HEK293 (cell line): ENCODE results near the gene PPP2R1B.

Experiments
- CTCF ChIA-PET: fragments of 350-600 bp; formaldehyde crosslinking; extraction: SDS; loops from one replicate; lab custom pipeline; 2021; ENCODE audit warnings: antibody characterized with exemption; lab: Yijun Ruan, JAX
- POLR2A ChIA-PET: fragments of 300-600 bp; formaldehyde crosslinking; extraction: SDS; loops from one replicate; lab custom pipeline; 2020; ENCODE audit warnings: antibody characterized with exemption, inconsistent platforms; lab: Yijun Ruan, JAX
- H3K27ac ChIP-seq: fragments of 200-500 bp; sonication (Bioruptor generic); 2 replicates; pipeline ENCODE4 v1.5.1; 2014; ENCODE audit warnings: low read depth, low read length, control low read depth, inconsistent platforms; ENCODE audit errors: extremely low read depth
- H3K36me3 ChIP-seq, 2 experiments: fragments of 200-500 bp in 1 of 2; sonication (Bioruptor generic) in 1 of 2; 1 replicate in 1 of 2; 2 replicates in 1 of 2; pipeline ENCODE4 v1.5.1; 2014 to 2017; ENCODE audit warnings: inconsistent platforms in 2 of 2, low read length in 2 of 2; ENCODE audit not compliant: control insufficient read depth in 2 of 2, insufficient read depth in 1 of 2
- H3K4me1 ChIP-seq: fragments of 200-500 bp; sonication (Bioruptor generic); 2 replicates; pipeline ENCODE4 v1.5.1; 2014; ENCODE audit warnings: mild to moderate bottlenecking, low read length, inconsistent platforms; ENCODE audit not compliant: control insufficient read depth, insufficient read depth
- H3K4me3 ChIP-seq: 2 replicates; pipeline ENCODE4 v1.5.1; 2011; ENCODE audit warnings: low read depth, mild to moderate bottlenecking, control low read depth, low read length, moderate library complexity
- H3K9me3 ChIP-seq: fragments of 200-500 bp; sonication (Bioruptor generic); 2 replicates; pipeline ENCODE4 v1.5.1; 2014; ENCODE audit warnings: low read depth, low read length, inconsistent platforms; ENCODE audit not compliant: control insufficient read depth, insufficient read depth
- KLF8 ChIP-seq: fragments of 450-650 bp; formaldehyde crosslinking; IDR thresholded peaks from 2 replicates; pipeline ENCODE4 v1.5.1; 2016; ENCODE audit warnings: missing biosample characterization, missing genetic modification characterization
- KLF9 ChIP-seq: fragments of 450-650 bp; formaldehyde crosslinking; IDR thresholded peaks from 2 replicates; pipeline ENCODE4 v1.5.1; 2016; ENCODE audit warnings: missing biosample characterization, missing genetic modification characterization, low read depth
- PRDM1 ChIP-seq: fragments of 450-650 bp; formaldehyde crosslinking; IDR thresholded peaks from 2 replicates; pipeline ENCODE4; 2016; ENCODE audit warnings: missing biosample characterization, missing genetic modification characterization
- SP7 ChIP-seq: fragments of 450-650 bp; formaldehyde crosslinking; IDR thresholded peaks from 2 replicates; pipeline ENCODE4 v1.5.1; 2016; ENCODE audit warnings: missing biosample characterization, missing genetic modification characterization
- WT1 ChIP-seq: fragments of 450-650 bp; formaldehyde crosslinking; IDR thresholded peaks from 2 replicates; pipeline ENCODE4 v1.5.1; 2016; ENCODE audit warnings: missing biosample characterization, missing genetic modification characterization
- ZFP3 ChIP-seq: fragments of 450-650 bp; formaldehyde crosslinking; IDR thresholded peaks from 2 replicates; pipeline ENCODE4 v1.5.1; 2016; ENCODE audit warnings: low read depth, missing biosample characterization, missing genetic modification characterization
- ZNF133 ChIP-seq: fragments of 450-650 bp; formaldehyde crosslinking; IDR thresholded peaks from 2 replicates; pipeline ENCODE4 v1.5.1; 2016; ENCODE audit warnings: missing biosample characterization, missing genetic modification characterization
- ZNF146 ChIP-seq: fragments of 450-650 bp; formaldehyde crosslinking; IDR thresholded peaks from 2 replicates; pipeline ENCODE4 v1.5.1; 2016; ENCODE audit warnings: missing biosample characterization, missing genetic modification characterization
- ZNF223 ChIP-seq: fragments of 450-650 bp; formaldehyde crosslinking; IDR thresholded peaks from 2 replicates; pipeline ENCODE4 v1.5.1; 2016; ENCODE audit warnings: missing biosample characterization, missing genetic modification characterization
- ZNF747 ChIP-seq: fragments of 450-650 bp; formaldehyde crosslinking; IDR thresholded peaks from 2 replicates; pipeline ENCODE4 v1.5.1; 2016; ENCODE audit warnings: missing biosample characterization, missing genetic modification characterization
- ZNF776 ChIP-seq: fragments of 450-650 bp; formaldehyde crosslinking; IDR thresholded peaks from 2 replicates; pipeline ENCODE4 v1.5.0; 2017; ENCODE audit warnings: missing biosample characterization, missing genetic modification characterization, borderline replicate concordance
- ZSCAN23 ChIP-seq: fragments of 450-650 bp; formaldehyde crosslinking; IDR thresholded peaks from 2 replicates; pipeline ENCODE4 v1.5.1; 2016; ENCODE audit warnings: missing biosample characterization, missing genetic modification characterization
- TF ChIP-seq, protein P1 (sequence below): IDR thresholded peaks from 2 replicates; pipeline ENCODE4 v1.6.1; 2011; ENCODE audit warnings: mild to moderate bottlenecking, low read depth, low read length, borderline replicate concordance
- TF ChIP-seq, protein P2 (sequence below): fragments of 450-650 bp; formaldehyde crosslinking; IDR thresholded peaks from 2 replicates; pipeline ENCODE4 v1.5.1; 2016; ENCODE audit warnings: missing biosample characterization, missing genetic modification characterization
- TF ChIP-seq, protein P3 (sequence below): fragments of 450-650 bp; formaldehyde crosslinking; IDR thresholded peaks from 2 replicates; pipeline ENCODE4 v1.5.1; 2016; ENCODE audit warnings: missing biosample characterization, missing genetic modification characterization, low read depth
- TF ChIP-seq, protein P4 (sequence below): fragments of 450-650 bp; formaldehyde crosslinking; IDR thresholded peaks from 2 replicates; pipeline ENCODE4 v1.5.1; 2016; ENCODE audit warnings: missing biosample characterization, missing genetic modification characterization
- TF ChIP-seq, protein P5 (sequence below): fragments of 450-650 bp; formaldehyde crosslinking; IDR thresholded peaks from 2 replicates; pipeline ENCODE4 v1.5.1; 2016; ENCODE audit warnings: missing biosample characterization, missing genetic modification characterization
- TF ChIP-seq, protein P6 (sequence below): fragments of 450-650 bp; formaldehyde crosslinking; IDR thresholded peaks from 2 replicates; pipeline ENCODE4 v1.5.1; 2016; ENCODE audit warnings: missing biosample characterization, missing genetic modification characterization

Gene PPP2R1B

DNA sequence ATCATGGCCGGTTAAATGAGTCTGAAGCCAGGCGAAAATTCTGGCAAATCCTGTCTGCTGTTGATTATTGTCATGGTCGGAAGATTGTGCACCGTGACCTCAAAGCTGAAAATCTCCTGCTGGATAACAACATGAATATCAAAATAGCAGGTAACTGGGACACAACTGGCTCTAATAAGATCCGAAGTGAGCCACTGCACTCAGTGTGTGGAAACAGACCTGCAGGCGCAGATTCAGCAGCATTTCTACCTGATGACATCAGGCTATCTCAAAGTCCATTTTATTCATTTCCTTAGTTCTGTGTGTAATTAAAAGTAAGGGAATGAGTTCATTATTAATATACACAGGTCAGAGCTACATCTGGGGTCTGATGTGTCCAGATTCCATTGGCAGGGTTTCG, 78.2 kb downstream of the PPP2R1B start:
- POLR2A ChIA-PET, result no interaction called here
- H3K4me1 ChIP-seq, result no peaks in the 10 kb centered on the region
- H3K36me3 ChIP-seq, result peaks cover 0 to 16% of the 10 kb centered on the region in 2 experiments; a peak in 1 of 3 replicates
- TF ChIP-seq ZNF747 (tag by site-specific recombination), result no peak
- TF ChIP-seq ZNF776 (tag by site-specific recombination), result no peak
- TF ChIP-seq SP7 (tag by site-specific recombination), result no peak
- TF ChIP-seq ZNF133 (tag by site-specific recombination), result no peak
- TF ChIP-seq, protein P1, sequence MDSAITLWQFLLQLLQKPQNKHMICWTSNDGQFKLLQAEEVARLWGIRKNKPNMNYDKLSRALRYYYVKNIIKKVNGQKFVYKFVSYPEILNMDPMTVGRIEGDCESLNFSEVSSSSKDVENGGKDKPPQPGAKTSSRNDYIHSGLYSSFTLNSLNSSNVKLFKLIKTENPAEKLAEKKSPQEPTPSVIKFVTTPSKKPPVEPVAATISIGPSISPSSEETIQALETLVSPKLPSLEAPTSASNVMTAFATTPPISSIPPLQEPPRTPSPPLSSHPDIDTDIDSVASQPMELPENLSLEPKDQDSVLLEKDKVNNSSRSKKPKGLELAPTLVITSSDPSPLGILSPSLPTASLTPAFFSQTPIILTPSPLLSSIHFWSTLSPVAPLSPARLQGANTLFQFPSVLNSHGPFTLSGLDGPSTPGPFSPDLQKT, result no peak
- TF ChIP-seq KLF9, result no peak
- TF ChIP-seq PRDM1, result no peak
- TF ChIP-seq KLF8, result no peak
- TF ChIP-seq, protein P2, sequence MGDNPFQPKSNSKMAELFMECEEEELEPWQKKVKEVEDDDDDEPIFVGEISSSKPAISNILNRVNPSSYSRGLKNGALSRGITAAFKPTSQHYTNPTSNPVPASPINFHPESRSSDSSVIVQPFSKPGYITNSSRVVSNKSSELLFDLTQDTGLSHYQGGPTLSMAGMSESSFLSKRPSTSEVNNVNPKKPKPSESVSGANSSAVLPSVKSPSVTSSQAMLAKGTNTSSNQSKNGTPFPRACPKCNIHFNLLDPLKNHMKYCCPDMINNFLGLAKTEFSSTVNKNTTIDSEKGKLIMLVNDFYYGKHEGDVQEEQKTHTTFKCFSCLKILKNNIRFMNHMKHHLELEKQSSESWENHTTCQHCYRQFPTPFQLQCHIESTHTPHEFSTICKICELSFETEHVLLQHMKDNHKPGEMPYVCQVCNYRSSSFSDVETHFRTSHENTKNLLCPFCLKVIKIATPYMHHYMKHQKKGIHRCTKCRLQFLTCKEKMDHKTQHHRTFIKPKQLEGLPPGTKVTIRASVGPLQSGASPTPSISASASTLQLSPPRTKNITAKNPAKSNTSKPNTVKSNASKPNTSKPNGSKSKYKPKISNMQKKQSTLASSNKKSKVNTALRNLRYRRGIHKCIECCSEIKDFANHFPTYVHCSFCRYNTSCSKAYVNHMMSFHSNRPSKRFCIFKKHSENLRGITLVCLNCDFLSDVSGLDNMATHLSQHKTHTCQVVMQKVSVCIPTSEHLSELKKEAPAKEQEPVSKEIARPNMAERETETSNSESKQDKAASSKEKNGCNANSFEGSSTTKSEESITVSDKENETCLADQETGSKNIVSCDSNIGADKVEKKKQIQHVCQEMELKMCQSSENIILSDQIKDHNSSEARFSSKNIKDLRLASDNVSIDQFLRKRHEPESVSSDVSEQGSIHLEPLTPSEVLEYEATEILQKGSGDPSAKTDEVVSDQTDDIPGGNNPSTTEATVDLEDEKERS (tag by site-specific recombination), result no peak
- TF ChIP-seq ZNF223 (tag by site-specific recombination), result no peak
- TF ChIP-seq, protein P3, sequence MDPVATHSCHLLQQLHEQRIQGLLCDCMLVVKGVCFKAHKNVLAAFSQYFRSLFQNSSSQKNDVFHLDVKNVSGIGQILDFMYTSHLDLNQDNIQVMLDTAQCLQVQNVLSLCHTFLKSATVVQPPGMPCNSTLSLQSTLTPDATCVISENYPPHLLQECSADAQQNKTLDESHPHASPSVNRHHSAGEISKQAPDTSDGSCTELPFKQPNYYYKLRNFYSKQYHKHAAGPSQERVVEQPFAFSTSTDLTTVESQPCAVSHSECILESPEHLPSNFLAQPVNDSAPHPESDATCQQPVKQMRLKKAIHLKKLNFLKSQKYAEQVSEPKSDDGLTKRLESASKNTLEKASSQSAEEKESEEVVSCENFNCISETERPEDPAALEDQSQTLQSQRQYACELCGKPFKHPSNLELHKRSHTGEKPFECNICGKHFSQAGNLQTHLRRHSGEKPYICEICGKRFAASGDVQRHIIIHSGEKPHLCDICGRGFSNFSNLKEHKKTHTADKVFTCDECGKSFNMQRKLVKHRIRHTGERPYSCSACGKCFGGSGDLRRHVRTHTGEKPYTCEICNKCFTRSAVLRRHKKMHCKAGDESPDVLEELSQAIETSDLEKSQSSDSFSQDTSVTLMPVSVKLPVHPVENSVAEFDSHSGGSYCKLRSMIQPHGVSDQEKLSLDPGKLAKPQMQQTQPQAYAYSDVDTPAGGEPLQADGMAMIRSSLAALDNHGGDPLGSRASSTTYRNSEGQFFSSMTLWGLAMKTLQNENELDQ (tag by site-specific recombination), result no peak
- no peak for TF ChIP-seq WT1 (tag by site-specific recombination)
- TF ChIP-seq ZSCAN23 (tag by site-specific recombination), result no peak
- TF ChIP-seq, protein P4, sequence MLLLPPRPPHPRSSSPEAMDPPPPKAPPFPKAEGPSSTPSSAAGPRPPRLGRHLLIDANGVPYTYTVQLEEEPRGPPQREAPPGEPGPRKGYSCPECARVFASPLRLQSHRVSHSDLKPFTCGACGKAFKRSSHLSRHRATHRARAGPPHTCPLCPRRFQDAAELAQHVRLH, result no peak
- no peak for TF ChIP-seq ZNF146 (tag by site-specific recombination)
- TF ChIP-seq, protein P5, sequence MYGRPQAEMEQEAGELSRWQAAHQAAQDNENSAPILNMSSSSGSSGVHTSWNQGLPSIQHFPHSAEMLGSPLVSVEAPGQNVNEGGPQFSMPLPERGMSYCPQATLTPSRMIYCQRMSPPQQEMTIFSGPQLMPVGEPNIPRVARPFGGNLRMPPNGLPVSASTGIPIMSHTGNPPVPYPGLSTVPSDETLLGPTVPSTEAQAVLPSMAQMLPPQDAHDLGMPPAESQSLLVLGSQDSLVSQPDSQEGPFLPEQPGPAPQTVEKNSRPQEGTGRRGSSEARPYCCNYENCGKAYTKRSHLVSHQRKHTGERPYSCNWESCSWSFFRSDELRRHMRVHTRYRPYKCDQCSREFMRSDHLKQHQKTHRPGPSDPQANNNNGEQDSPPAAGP (tag by site-specific recombination), result no peak
- TF ChIP-seq, protein P6, sequence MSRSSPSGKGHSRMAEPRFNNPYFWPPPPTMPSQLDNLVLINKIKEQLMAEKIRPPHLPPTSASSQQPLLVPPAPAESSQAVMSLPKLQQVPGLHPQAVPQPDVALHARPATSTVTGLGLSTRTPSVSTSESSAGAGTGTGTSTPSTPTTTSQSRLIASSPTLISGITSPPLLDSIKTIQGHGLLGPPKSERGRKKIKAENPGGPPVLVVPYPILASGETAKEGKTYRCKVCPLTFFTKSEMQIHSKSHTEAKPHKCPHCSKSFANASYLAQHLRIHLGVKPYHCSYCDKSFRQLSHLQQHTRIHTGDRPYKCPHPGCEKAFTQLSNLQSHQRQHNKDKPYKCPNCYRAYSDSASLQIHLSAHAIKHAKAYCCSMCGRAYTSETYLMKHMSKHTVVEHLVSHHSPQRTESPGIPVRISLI (tag by site-specific recombination), result no peak
- no peak for TF ChIP-seq ZFP3 (tag by site-specific recombination)
- TF ChIP-seq, all 188 proteins: peak for 0
- CTCF ChIA-PET, result no interaction called here
- no peak overlapping the region for H3K4me3 ChIP-seq
- no peaks in the 10 kb centered on the region for H3K9me3 ChIP-seq
- no peak overlapping the region for H3K27ac ChIP-seq
